C1 segment of cervical spinal cord (tissue), 14 donors: ENCODE data around the gene LSM4.

Source experiments
- DNase-seq, 14 donors: peaks; one replicate each; lab custom pipeline; 2025; lab: John Stamatoyannopoulos, UW

Gene LSM4

DNA sequence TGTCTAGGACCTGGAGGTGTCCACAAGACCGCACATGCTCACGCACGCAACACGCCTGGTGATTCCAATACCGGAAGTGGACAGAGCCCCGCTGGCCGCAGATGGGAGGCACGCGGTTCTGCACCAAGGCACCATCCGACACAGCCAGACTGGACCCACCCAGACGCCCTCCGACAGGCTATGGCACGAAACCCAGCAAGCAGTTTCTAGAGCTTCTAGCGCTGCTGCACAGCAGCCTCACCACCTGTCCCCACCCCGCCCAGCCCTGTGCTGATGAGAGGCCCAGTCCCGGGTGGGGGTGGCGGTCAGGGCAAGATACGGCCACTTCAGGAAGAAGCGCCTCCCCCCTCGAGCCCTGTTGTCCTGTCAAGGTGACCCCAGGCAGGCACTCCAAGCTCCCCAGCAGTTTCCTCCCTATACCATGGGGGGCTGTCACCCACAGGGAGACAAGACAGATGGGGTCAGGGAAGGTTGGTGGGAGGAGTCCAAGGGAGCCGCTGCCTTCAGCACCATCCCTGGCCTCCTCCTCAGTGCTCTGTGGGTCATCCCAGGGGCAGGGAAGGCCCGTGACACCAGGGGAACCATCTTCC is 11.3 kb downstream of the LSM4 start:
- DNase-seq = no peak

DNA sequence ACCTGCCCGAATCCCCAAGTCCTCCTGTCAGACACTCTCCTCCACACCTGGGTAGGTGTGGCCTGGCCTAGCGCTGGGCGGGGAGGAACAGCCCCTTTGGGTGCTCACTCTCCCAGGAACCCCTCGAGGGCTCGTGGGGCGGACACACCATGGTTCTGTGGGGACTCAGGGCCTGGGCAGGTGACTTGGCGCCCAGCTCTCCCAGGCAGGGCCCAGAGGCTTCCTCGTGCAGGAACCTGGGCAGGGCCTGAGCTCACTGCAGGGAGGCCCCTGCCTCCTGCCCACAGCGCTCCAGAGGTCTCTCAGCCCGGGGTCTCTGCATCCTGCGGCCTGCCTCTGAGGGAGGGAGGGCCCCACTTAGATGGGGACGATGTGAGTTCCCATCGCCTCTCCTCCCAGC is 11.9 kb downstream of the LSM4 start:
- DNase-seq = no peak

DNA sequence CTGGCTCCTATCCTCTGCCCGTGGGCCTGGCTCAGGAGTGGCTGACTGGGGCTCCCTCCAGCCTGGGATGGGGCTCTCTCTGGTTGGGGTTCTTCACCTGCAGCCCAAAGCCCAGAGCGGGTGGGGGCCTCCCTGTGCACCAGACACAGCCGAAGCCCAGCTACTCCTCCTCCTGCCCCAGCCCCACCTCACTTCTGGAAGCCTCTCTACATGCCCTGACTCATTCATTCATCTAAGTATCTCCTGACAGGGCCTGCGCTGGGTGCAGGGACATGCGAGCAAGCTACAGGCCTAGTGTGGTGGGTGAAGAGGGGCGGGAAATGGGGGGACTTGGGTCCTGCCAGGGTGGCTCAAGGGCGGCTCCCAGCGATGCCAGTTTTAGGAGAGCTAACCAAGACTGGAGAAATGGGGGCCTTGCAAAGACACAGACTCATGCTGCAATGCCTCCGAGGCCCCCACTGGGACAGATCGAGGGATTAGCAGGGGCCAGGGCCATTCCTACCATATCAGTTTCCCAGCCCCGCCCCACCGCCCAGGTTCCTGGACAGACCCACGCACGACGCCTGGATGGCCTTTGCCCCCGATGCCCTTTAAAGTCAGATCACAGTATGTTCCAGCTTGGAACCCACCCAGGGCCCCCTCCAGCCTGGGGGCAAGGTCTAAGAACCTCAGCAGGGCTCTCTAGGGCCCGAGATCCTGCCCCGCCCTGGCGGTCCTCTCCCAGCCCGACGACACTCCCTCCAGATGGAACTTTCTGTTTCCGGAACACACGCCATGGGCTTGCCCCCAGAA is 12.6 kb downstream of the LSM4 start:
- DNase-seq = no peak

DNA sequence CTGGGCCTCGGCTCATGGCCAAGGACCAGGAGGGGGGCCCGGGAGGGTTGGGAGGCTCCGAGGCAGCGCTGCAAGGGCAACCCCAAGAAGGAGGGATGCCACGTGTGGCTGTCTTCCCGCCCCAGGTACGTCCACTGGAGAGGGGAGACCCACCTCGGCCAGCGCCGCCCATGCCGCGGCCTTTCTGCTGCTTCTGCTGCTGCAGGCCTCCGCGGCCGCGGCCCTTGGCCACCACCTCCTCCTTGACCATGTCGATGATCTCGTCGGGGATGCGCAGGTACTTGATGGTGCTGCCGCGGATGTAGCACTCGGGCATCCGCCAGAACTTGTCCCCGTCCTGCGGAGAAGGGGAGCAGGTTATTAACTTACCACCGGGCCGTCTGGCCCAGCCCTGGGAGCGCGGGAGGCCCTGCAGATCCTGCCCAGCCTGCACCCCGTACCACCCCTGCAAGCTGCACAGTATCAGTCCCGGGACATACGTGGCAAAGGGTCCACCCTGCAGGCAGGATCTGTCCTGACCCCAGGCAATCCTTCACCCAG is 13.3 kb downstream of the LSM4 start:
- DNase-seq = no peak

DNA sequence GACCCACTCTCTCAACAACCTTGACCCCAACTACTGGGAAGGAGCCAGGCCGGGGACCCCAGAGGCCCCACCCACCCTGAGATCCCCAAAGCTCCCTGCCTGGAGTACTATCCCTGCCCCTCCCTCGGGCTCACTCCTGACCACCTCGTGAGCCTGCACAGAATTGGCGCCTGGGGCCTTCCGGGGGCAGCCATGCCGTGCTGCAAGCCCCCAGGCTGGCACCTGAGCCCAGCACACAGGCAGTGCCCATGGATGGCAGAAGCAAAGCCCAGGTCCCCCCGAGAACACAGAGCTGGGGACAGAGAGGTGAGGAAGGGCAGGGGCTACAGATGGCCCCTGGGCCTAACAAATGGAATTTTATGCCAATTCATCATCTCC is 13.9 kb downstream of the LSM4 start:
- DNase-seq = no peak

DNA sequence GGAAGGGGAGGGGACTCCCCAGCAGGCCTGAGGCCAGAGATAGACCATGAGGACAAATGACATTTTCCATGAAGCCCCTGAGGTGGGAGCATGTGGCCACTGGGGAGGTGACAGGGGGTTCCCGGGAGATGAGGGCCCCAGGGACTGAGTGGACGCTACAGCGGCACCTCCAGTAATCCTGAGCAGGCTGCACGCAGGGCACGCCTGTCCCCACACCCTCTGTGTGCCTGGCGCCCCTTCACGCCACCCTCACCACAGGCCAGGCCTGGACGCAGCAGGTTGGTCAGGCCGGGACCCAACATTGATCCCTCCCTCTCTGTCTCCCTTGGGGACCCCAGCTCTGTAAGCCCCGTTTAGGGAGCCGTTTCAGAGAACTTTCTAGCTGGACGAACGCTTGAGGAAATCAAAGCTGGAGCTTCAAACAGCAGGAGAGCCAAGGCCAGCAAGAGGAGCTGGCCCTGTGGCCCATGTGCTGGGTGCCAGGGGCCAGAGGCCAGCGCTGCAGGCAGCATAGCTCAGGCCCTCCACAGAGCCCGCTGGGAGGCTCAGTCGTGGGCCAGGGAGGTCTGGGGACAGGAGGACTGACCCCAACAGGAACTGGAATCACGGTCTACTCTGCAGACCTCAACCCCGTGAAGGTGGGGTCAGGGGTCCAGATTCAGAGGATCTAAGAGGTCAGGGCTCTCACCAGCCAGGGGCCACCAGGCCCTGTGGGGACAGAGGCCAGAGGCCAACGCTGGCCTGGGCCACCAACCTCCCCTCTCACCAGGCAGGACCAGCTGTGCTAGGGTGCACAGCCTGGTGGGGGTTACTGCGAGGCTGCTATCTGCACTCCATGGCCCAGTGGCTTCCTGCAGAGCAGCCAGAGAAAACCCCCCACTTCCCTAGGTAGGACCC is 14.6 kb downstream of the LSM4 start:
- no peak for DNase-seq

DNA sequence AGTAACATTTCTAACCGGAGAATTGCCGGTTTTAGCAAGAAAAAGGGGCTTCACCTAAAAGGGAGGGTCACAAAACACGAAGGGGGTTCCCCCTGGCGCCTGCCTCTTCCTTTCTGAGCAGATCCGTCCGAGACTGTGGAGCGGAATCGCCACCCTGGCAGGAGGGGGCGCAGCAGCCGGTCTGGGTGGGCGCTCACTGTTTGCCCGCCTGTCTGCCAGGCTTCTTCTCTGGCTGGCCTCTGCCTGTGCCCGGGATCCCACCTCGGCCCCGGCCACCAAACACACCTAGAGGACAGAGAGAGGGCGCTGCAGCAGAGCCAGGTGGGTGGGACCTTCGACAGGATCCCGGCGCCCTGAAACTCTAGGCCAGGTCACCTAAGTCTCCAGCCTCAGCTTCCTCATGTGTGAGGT is 15.6 kb downstream of the LSM4 start:
- DNase-seq = no peak

DNA sequence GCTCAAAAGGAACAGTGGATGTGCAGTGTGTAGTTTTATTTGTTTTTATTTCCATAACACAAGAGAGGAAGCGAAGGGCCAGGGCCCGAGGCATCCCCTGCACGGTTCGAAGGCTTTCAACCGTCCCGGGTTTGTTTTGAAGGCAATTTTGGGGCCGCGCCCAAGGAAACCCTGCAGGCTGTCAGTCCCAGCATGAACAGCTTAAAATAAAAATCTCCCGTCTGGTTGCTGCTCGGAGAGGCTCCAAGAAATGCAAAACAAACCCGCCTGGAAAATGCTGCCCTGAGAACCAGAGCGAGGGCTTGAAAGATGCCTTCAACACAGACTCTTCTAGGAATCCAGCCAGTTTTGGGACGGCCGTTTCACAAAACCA is 16.0 kb downstream of the LSM4 start:
- DNase-seq = peak in 2 of 14 donors; percentile 36 to 91

DNA sequence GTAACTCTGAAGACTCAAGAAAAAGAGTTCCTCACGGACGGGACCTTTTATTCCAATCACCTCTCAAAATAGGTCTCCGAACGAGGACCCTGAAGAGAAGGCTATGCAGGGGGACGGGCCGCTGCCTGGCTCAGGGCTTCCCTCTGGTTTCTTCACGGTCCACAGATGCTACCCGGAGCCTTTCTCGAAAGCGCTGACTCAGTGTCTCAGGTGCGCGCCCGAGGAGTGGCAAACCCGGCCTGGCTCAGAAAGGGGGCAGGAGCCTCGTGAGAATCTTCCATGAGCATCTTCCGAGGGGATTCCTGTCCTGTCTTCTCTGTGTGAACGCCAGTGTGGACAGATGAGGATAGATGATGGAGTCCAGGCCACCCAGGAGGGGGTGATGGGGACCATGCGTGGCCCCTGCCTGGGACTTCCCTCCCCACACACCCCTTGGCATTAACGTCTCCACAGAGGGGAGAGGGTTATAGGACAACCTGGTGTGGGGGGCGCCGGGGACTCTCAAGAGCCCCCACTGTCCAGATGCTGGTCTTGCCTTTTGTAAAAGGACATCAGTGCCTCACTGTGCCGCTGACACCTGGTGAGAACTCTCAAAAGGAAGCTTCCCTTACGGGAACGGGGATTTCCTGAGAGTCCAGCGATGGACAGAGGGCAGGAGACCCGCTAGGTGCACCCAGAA is 16.5 kb downstream of the LSM4 start:
- DNase-seq = peak in 1 of 14 donors; percentile 46

DNA sequence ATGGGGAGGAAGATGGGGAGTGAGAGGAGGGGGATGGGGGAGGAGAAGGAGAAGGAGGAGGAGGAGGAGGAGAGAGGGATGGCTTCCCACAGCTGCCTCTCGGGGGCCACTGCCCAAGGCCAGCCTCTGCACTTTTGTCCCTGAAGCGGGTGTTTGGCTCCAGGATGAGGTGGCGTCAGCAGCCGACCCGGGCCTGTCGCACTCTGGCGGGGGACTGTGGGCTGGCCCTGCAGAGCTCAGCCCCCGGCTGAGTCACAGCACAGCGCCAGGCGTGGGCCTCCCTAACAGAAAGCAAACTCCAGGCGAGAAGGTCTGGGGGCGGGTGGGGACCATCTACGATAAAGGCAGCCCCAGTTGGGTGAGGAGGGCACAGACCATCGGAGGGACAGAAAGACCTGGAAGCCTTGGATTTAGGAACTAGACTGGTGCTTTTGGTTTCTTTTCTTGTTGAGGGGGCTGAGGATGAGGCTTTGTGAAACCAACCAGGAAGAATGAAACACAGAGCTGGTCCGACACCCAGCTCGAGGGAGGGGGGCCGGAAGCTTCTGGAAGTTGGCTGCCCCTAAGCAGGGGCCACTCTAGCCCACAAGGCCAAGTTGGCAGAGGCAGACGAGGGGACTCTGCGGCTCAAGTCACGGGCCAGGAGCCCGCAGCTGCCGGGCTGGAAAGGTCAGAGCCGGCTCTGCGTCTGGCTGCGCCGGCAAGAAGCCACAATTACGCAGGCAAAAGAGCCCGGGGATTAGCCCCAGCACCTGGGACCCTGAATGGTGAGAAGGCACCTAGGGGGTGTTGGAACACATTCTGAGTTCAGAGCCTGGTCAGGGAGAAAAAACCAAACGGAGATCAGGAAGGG is 18.2 kb downstream of the LSM4 start:
- peak in 13 of 14 donors; percentile 28 to 87 (median 71) for DNase-seq

DNA sequence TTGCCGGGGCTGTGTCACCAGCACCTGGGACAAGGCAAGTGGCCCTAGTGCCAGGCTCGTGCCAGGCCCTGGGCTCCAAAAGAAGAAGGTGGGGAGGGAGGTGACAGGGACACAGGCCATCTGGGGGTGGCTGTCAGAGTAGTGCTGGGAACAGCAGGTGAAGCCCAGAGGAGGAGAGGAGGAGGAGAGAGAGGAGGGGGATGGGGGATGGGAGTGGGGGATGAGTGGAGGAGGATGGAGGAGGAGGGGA is 18.7 kb downstream of the LSM4 start:
- peak in 2 of 14 donors; percentile 60 to 72 for DNase-seq

DNA sequence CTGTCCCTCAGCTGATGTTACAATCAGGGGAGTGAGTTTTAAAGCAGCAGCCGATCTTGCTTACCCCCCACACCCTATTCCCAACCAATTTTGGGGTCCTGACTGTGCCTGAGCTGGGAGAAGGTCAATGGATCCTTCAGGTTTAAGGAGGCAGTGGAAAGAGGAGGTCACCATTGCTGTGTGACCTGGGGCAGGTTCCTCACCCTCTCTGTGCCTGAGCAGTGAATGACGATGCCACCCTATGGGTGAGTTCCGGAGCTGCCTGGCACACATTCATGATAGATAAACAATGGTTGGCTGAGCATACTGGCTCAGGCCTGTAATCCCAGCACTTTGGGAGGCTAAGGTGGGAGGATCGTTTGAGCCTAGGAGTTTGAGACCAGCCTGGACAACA is 21.2 kb downstream of the LSM4 start:
- DNase-seq = no peak

DNA sequence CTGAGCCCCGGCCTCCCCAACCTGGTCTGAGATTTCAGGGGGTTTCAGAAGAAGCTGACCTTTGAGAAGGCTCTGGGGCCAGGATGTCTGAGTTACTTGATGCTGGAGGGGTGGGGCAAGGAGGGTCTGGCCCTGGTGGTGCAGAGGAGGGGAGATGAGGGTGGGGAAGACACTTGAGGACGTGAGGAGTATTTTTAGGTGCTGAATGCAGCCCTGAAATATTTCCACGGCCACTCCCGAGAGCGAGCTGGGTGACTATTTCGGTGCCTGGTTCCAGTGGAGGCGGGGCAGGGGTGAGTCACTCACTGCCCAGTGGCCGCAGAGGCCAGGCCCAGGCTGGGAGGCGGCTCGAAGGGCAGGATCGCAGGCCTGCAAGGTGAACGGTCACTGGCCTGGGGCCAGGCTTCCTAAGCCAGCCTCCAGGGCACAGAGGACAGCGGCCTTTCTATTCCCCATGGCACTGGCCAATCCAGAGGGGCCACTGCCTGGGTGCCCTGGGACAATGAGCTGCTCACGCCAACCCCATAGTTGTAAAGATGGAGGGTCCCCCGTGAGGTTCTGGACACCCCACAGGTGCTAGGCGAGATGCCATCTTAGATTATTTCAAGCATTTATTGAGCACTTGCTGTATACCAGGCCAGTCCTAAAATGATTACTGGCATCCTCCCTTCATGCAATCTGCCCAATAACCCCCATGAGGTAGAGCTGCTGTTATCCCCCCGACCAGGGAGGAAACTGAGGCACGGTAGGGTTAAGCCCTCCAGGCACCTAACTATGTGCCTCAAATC is 21.8 kb downstream of the LSM4 start:
- DNase-seq = no peak

DNA sequence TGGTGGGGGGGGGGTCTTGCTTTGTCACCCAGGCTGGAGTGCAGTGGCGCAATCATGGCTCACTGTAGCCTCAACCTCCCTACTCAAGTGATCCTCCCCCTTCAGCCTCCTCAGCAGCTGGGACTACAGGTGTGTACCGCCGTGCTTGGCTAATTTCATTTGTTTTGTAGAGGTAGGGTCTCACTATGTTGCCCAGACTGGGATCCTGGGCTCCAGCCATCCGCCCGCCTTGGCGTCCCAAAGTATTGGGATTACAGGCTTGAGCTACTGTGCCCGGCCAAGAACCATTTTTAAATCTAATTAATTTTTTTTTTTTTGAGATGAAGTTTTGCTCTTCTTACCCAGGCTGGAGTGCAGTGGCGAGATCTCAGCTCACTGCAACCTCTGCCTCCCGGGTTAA is 23.2 kb downstream of the LSM4 start:
- DNase-seq = no peak

DNA sequence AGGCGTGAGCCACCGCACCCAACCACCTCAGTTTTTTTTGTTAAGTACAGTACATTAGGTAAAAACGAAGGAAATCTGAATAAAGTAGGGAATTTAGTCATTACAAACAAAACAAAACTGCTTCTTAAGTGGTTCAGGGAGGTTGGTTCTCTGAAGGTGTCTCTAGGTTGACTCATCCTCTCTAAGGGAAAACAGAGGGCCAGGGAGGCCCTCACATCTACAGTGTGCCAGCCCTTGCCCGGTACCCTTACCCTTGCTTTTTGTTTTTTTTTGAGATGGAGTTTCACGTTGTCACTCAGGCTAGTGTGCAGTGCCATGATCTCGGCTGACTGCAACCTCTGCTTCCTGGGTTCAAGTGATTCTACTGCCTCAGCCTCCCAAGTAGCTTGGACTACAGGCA is 24.3 kb downstream of the LSM4 start:
- no peak for DNase-seq

DNA sequence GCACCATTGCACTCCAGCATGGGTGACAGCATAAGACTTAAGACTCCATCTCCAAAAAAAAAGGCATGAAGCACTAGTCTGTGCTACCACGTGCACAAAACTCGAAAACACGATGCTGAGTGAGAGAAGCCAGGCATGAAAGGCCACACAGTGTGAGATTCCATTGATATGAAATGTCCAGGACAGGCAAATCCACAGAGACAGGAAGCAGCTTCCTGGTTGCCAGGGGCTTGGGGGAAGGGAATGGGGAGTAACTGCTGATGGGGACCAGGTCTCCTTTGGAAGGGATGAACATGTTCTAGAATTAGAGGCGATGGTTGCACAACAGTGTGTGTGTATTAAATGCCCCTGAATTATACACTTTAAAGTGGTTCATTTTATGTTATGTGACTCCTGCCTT is 25.6 kb downstream of the LSM4 start:
- no peak for DNase-seq

DNA sequence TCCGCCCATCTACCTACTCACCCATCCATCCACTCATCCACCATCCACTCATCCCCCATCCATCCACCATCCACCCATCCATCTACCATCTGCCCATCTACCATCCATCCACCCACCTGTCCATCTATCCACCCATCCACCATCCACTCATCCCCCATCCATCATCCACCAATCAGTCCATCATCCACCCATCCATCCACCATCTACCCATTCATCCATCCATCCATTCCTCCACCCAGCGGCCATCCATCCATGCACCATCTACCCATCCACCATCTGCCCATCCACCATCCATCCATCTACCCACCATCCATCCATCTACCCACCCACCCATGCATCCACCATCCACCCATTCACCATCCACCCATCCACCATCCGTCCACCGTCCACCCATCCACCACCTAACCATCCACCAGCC is 27.8 kb downstream of the LSM4 start:
- DNase-seq = no peak

DNA sequence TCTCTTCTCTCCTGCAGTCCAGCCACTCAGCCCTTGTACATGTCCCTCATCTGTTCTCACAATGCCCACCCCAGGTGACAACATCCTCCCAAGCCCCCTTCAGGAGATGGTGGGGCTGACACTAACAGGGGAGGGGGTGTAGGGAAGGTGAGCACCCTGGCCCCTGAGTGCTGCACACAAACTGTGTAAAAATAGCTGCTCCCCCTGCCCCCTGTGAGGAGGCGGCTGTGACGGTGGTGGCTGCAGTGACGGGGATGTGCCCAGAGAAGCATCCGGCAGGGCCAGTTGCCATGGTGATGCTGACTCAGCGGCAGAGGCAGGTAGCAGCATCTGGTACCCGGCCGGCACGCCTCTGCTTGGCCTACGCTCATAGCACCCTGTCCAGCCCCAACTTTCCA is 28.4 kb downstream of the LSM4 start:
- DNase-seq = no peak

DNA sequence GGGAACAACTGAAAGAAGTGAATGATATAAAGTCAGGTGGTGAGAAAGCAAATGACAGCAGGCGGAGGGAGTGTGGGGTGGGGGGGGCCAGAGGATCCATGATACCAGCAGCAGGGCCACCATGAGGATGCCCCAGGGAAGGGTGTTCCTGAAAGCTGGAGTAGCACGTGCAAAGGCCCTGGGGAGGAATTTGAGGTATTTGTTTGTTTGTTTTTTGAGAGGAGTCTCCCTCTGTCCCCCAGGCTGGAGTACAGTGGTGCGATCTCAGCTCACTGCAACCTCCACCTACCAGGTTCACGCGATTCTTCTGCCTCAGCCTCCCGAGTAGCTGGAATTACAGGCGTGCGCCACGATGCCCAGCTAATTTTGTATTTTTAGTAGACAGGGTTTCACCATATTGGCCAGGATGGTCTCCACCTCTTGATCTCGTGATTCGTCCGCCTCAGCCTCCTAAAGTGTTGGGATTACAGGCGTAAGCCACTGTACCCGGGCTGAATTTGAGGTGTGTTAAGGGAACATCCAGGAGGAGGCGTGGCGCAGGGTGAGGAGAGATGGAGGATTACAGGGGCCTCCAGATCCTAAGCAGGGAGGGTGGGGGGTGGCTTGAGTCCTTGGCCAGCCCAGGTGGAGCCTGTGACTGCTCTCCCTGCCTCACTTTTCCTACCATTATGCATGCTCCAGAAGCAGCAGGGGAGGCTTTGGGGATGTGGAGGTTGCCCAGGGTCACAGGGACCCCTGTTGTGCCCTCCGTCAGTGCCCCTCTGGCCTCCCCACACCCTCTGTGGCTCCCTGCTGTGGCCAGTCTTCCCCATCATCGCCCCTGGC is 29.0 kb downstream of the LSM4 start:
- DNase-seq = no peak
